GM18951 (cell line): ENCODE measurements around the gene UQCC2.

ENCODE experiments used
- POLR2A ChIP-seq: IDR thresholded peaks from 4 replicates; pipeline ENCODE4 v1.6.1; 2011; ENCODE audit warnings: mild to moderate bottlenecking; ENCODE audit not compliant: insufficient read length, insufficient read depth; ENCODE audit errors: extremely low read depth
- in situ Hi-C: fragments of 300-500 bp; cut with MboI; formaldehyde crosslinking; loops from one replicate; pipeline ENCODE4 v1.12.0; 2022; ENCODE audit warnings: low sequenced_read_pairs, mixed read lengths, inconsistent platforms; ENCODE audit not compliant: unreplicated experiment

Gene UQCC2

GRCh38 chr6:33662318-33662717 is 49.2 kb downstream of the UQCC2 start:
- in situ Hi-C loops: no loop called here
- TF ChIP-seq POLR2A: no peak

DNA sequence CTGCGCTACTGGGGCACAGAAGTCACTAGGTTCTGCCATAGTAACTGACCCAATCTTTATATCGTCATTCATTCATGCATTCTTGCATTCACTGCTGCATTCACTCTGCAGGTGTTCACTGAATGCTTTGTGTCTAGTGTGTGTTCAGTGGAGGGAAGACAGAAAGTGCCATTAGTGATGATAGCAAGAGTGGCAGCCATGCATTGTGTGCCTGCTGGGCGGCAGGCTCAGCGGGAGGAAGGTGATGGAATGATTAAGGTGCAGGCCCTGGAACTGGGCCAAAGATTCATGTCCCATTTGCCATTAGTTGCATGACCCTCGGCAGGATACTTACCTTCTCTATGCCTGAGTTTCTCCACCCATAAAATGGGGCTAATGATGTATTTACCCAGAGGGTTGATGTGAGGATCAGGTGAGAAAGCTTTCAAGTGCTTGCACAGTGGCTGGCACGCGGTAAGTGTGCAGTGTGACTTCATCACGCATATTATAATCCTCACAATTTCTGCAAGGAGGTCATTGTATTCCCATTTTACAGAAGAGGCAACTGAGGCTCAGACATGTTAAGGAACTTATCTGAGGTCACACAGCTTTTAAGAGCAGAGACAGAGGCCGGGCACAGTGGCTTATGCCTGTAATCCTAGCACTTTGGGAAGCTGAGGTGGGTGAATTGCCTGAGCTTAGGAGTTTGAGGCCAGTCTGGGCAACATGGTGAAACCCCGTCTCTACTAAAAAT is 50.2 kb downstream of the UQCC2 start:
- in situ Hi-C loops: no loop called here
- no peak for TF ChIP-seq POLR2A

- no peak for TF ChIP-seq POLR2A
- in situ Hi-C loops: no loop called here
These were observed 51.5 kb downstream of the UQCC2 start for GRCh38 chr6:33659986-33660385.

GRCh38 chr6:33658982-33659689 is 52.4 kb downstream of the UQCC2 start:
- TF ChIP-seq POLR2A: no peak
- in situ Hi-C loops: no loop called here

DNA sequence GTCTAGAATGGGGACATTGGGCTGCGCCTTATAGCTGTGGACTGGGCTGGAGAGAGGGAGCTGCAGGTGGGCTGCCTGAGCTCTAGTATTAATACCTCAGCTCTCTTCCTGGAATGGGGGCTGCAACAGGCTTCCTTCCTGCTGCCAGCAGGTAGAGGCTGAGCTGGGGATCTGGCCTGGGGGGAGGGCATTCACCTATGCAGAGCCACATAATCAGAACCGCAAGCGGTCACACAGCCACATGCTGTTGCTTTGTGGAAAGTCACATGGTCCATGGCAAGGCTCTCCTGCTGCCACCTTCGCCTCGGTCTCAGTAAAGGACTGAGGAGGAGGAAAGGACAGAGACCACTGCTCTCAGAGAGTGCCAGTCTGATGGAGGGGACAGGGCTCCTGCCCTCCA is 54.7 kb downstream of the UQCC2 start:
- in situ Hi-C loops: no loop called here

DNA sequence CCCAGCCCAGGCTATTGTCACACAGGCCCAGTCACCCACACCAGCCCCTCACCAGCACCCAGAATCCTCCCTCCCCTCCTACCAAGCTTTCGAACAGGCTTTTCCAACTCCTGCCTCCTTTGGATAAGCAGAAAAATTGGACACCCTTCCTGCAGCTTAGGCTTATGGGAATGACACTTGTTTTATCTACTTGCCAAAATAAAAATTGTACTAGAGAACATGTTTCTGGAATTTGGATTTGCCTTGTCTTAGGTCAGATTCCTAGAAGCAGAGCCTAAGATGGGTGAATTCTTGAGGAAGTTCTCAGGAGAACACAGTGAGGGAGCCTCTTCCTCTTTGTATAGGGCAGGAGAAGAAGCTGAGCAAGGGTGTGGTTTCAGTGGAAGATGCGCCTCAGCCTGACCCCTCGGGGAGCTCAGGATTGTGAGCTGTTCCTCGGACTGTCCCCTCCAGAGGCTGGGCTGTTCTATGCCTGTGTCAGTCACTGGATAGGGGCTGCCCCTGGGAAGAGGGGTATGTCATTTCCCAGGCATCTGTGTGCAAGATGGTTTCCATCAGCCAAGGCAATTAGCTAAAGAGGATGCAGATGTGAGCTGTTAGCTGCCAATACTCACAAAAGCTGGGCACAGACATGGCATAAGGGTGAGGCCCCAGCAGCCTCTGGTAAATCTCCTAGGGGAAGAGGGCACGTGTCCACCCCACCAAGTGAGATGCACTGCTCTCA is 56.5 kb downstream of the UQCC2 start:
- no peak for TF ChIP-seq POLR2A
- in situ Hi-C loops: no loop called here

More for the DNA sequence above, 54.7 kb downstream of the UQCC2 start:
- no peak for TF ChIP-seq POLR2A

GRCh38 chr6:33652002-33652401 is 59.5 kb downstream of the UQCC2 start:
- TF ChIP-seq POLR2A: no peak
- in situ Hi-C loops: no loop called here

DNA sequence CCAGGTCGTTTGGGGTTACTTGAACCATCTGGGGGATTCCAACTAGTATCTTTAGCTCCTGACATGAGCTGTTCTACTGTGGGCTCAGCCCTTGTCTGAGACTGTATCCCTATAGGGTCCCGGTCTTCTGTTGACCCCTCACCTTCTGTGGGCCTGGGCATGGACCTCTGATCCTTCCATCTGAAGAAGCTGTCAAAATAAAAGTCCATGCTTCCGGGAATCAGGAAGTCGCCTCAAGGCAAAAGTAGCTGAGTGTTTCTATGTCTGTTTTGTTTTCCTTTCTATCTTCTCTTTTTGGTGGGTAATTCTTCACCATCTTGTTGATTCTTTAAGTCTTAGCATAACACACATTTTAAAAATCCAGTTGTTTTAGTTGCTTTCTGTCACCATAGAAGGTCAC is 60.1 kb downstream of the UQCC2 start:
- in situ Hi-C loops: no loop called here
- no peak for TF ChIP-seq POLR2A
